HepG2 (cell line): ENCODE results near the gene MLLT10. TPM values are rescaled to one million over a fixed set of nuclear protein-coding genes. Genes with fewer than 3 reads are reported as not detected.

Source experiments
- CBX5 ChIP-seq: sonication (generic); formaldehyde crosslinking; IDR thresholded peaks from 2 replicates; pipeline ENCODE4 v1.4.0; 2020; ENCODE audit warnings: missing genetic modification reagents, borderline replicate concordance
- FOXJ3 ChIP-seq: sonication (generic); formaldehyde crosslinking; IDR thresholded peaks from 2 replicates; pipeline ENCODE4 v1.4.0; 2020; ENCODE audit warnings: missing genetic modification reagents, mild to moderate bottlenecking, borderline replicate concordance
- GABPB1 ChIP-seq: IDR thresholded peaks from 2 replicates; pipeline ENCODE4 v1.6.1; 2016; ENCODE audit warnings: mild to moderate bottlenecking, missing genetic modification reagents, moderate library complexity, missing compliant biosample characterization
- HNRNPH1 ChIP-seq: fragments of 200-400 bp; formaldehyde crosslinking; optimal IDR thresholded peaks from 2 replicates; pipeline ENCODE3; 2017; ENCODE audit warnings: mild to moderate bottlenecking, low read depth, low read length
- KMT2A ChIP-seq: sonication (generic); formaldehyde crosslinking; IDR thresholded peaks from 2 replicates; pipeline ENCODE4 v1.4.0; 2020; ENCODE audit warnings: missing genetic modification reagents
- MTF2 ChIP-seq: sonication (generic); formaldehyde crosslinking; IDR thresholded peaks from 2 replicates; pipeline ENCODE4 v1.5.0; 2020; ENCODE audit warnings: missing genetic modification reagents, borderline replicate concordance
- MYC ChIP-seq: sonication (generic); formaldehyde crosslinking; IDR thresholded peaks from 2 replicates; pipeline ENCODE4 v1.9.0; 2021; ENCODE audit warnings: missing genetic modification reagents, borderline replicate concordance
- ONECUT2 ChIP-seq: sonication (generic); formaldehyde crosslinking; IDR thresholded peaks from 2 replicates; pipeline ENCODE4 v1.4.0; 2020; ENCODE audit warnings: missing genetic modification reagents
- RBFOX2 ChIP-seq: fragments of 200-400 bp; formaldehyde crosslinking; IDR thresholded peaks from 2 replicates; pipeline ENCODE4 v1.6.1; 2017; ENCODE audit warnings: low read depth, mild to moderate bottlenecking, low read length
- RXRB ChIP-seq: IDR thresholded peaks from 2 replicates; pipeline ENCODE4 v1.6.1; 2016; ENCODE audit warnings: borderline replicate concordance, missing genetic modification reagents, missing compliant biosample characterization
- SP1 ChIP-seq, 2 experiments: fragments of 450-650 bp in 1 of 2; sonication (generic) in 1 of 2; formaldehyde crosslinking in 1 of 2; IDR thresholded peaks; 2 replicates each; pipeline versions ENCODE4 v1.4.0 to v1.6.1; 2016 to 2020; ENCODE audit warnings: missing genetic modification reagents in 1 of 2
- SP140L ChIP-seq: sonication (generic); formaldehyde crosslinking; IDR thresholded peaks from 2 replicates; pipeline ENCODE4 v1.4.0; 2020; ENCODE audit warnings: missing genetic modification reagents, borderline replicate concordance
- TFDP2 ChIP-seq: sonication (generic); formaldehyde crosslinking; IDR thresholded peaks from 2 replicates; pipeline ENCODE4 v1.4.0; 2020; ENCODE audit warnings: missing genetic modification reagents
- THYN1 ChIP-seq: sonication (generic); formaldehyde crosslinking; IDR thresholded peaks from 2 replicates; pipeline ENCODE4 v1.8.1; 2023; ENCODE audit warnings: low read depth, mild to moderate bottlenecking, moderate library complexity, missing genetic modification reagents, borderline replicate concordance
- YEATS4 ChIP-seq: sonication (generic); formaldehyde crosslinking; IDR thresholded peaks from 2 replicates; pipeline ENCODE4 v1.4.0; 2020; ENCODE audit warnings: missing genetic modification reagents, borderline replicate concordance
- ZBTB26 ChIP-seq: IDR thresholded peaks from 2 replicates; pipeline ENCODE4 v1.6.1; 2016; ENCODE audit warnings: missing compliant biosample characterization, missing genetic modification reagents, borderline replicate concordance
- ZNF263 ChIP-seq: sonication (generic); formaldehyde crosslinking; IDR thresholded peaks from 2 replicates; pipeline ENCODE4 v1.4.0; 2020; ENCODE audit warnings: missing genetic modification reagents
- ZNF354B ChIP-seq: sonication (generic); formaldehyde crosslinking; IDR thresholded peaks from 2 replicates; pipeline ENCODE4 v1.8.0; 2022; ENCODE audit warnings: mild to moderate bottlenecking, missing genetic modification reagents
- ZNF451 ChIP-seq: sonication (generic); formaldehyde crosslinking; IDR thresholded peaks from 2 replicates; pipeline ENCODE4 v1.5.0; 2020; ENCODE audit warnings: mild to moderate bottlenecking, missing genetic modification reagents
- ZNF619 ChIP-seq: sonication (generic); formaldehyde crosslinking; IDR thresholded peaks from 2 replicates; pipeline ENCODE4 v1.4.0; 2020; ENCODE audit warnings: mild to moderate bottlenecking, missing genetic modification reagents
- ZNF775 ChIP-seq: sonication (generic); formaldehyde crosslinking; IDR thresholded peaks from 2 replicates; pipeline ENCODE4 v1.4.0; 2020; ENCODE audit warnings: missing genetic modification reagents, mild to moderate bottlenecking, moderate library complexity, borderline replicate concordance
- polyA plus RNA-seq, 8 experiments: library from polyadenylated mRNA; depleted of rRNA in 3 of 8; stranded (reverse) in 7 of 8; unstranded in 1 of 8; fragments of >200 nt; fragmentation: Illumina TruSeq in 4 of 8; extraction: Trizol in 4 of 8; gene quantifications; 2 replicates each; pipeline versions ENCODE4 v1.2.1 to v1.2.3, GENCODE V29; 2011 to 2016; ENCODE audit warnings: low read depth in 4 of 8, missing spikeins in 1 of 8, mixed read lengths in 1 of 8; ENCODE audit not compliant: insufficient read depth in 1 of 8
- total RNA-seq, 5 experiments: library from RNA; depleted of rRNA; stranded (reverse); fragments of >200 nt; fragmentation: Illumina TruSeq; extraction: Trizol; gene quantifications; 2 replicates each; pipeline ENCODE4 v1.2.3, GENCODE V29; 2016; ENCODE audit warnings: low read depth in 1 of 5
- TF ChIP-seq, protein P1 (sequence below): sonication (generic); formaldehyde crosslinking; IDR thresholded peaks from 2 replicates; pipeline ENCODE4 v1.5.0; 2020; ENCODE audit warnings: mild to moderate bottlenecking, missing genetic modification reagents

Gene MLLT10
- total and polyA plus RNA-seq, 2 of the 13 experiments (the other 11 are each of a cell fraction or from before 2014, with no cell fraction given) = 51.3 to 84.1 TPM

GRCh38 chr10:21525367-21526187, 8.5 kb upstream of the MLLT10 start, which contains the start of gene SKIDA1 (continued):
- TF ChIP-seq ZNF451 (CRISPR knock-in tag) (peak; percentile 75; the same call in 1 of the 2 replicates), RBFOX2 (peak; percentile 96), RXRB (peak; percentile 76), CBX5 (0 out of 2 replicates have a peak, but pooled peaks have one; percentile 36), HNRNPH1 (peak; percentile 5), ZNF263 (0 out of 2 replicates have a peak, but pooled peaks have one; percentile 30), MYC (CRISPR knock-in tag) (peak; percentile 95), THYN1 (CRISPR knock-in tag) (0 out of 2 replicates have a peak, but pooled peaks have one; percentile 18), SP140L (CRISPR knock-in tag) (no peak), TFDP2 (CRISPR knock-in tag) (peak; percentile 87), MTF2 (CRISPR knock-in tag) (peak; percentile 75; the same call in 1 of the 2 replicates), ZNF619 (CRISPR knock-in tag) (peak; percentile 69; the same call in 1 of the 2 replicates), ONECUT2 (CRISPR knock-in tag) (peak; percentile 86), ZBTB26 (CRISPR knock-in tag) (0 out of 2 replicates have a peak, but pooled peaks have one; percentile 21), YEATS4 (CRISPR knock-in tag) (peak; percentile 94), ZNF354B (CRISPR knock-in tag) (peak; percentile 10; the same call in 1 of the 2 replicates), SP1 (IDR thresholded peaks at IDR 0.05) (no peak), SP1 (CRISPR knock-in tag; IDR thresholded peaks at IDR 0.05) (0 out of 2 replicates have a peak, but pooled peaks have one; percentile 15), KMT2A (CRISPR knock-in tag) (peak; percentile 53; the same call in 1 of the 2 replicates), ZNF775 (CRISPR knock-in tag) (no peak), GABPB1 (CRISPR knock-in tag) (peak; percentile 82; the same call in 1 of the 2 replicates), FOXJ3 (CRISPR knock-in tag) (0 out of 2 replicates have a peak, but pooled peaks have one; percentile 21)
- TF ChIP-seq, protein P1, sequence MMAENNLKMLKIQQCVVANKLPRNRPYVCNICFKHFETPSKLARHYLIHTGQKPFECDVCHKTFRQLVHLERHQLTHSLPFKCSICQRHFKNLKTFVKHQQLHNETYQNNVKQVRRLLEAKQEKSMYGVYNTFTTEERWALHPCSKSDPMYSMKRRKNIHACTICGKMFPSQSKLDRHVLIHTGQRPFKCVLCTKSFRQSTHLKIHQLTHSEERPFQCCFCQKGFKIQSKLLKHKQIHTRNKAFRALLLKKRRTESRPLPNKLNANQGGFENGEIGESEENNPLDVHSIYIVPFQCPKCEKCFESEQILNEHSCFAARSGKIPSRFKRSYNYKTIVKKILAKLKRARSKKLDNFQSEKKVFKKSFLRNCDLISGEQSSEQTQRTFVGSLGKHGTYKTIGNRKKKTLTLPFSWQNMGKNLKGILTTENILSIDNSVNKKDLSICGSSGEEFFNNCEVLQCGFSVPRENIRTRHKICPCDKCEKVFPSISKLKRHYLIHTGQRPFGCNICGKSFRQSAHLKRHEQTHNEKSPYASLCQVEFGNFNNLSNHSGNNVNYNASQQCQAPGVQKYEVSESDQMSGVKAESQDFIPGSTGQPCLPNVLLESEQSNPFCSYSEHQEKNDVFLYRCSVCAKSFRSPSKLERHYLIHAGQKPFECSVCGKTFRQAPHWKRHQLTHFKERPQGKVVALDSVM (CRISPR knock-in tag) = no peak; the same call in 1 of the 2 replicates
